MM.1S (cell line): ENCODE data around the gene NTRK2.

ENCODE experiments used
- DNase-seq: peaks from one replicate; pipeline ENCODE4 v3.0.0-alpha.2; 2015
- H2AFZ ChIP-seq: fragments of 300-600 bp; sonication (generic); 2 replicates; pipeline ENCODE4 v1.6.0; 2016; ENCODE audit warnings: antibody characterized with exemption, low read length
- H3F3A ChIP-seq: fragments of 300-600 bp; sonication (generic); 2 replicates; pipeline ENCODE4 v1.6.1; 2016; ENCODE audit warnings: mild to moderate bottlenecking, antibody characterized with exemption, low read length, moderate library complexity, mixed read lengths; ENCODE audit not compliant: insufficient read depth
- H3K27ac ChIP-seq: fragments of 300-600 bp; sonication (generic); 2 replicates; pipeline ENCODE4 v1.5.1; 2016; ENCODE audit warnings: mild to moderate bottlenecking, low read length
- H3K27me3 ChIP-seq: fragments of 300-600 bp; sonication (generic); replicated peaks from 2 replicates; pipeline ENCODE4 v1.6.0; 2016; ENCODE audit warnings: low read length; ENCODE audit not compliant: insufficient read depth
- H3K36me3 ChIP-seq: fragments of 300-600 bp; sonication (generic); replicated peaks from 2 replicates; pipeline ENCODE4 v1.6.1; 2016; ENCODE audit warnings: mild to moderate bottlenecking, low read length, mixed read lengths; ENCODE audit not compliant: insufficient read depth
- H3K4me1 ChIP-seq: fragments of 300-600 bp; sonication (generic); 2 replicates; pipeline ENCODE4 v1.6.1; 2016; ENCODE audit warnings: low read length, mixed read lengths
- H3K4me2 ChIP-seq: fragments of 300-600 bp; sonication (generic); 2 replicates; pipeline ENCODE4 v1.6.0; 2016; ENCODE audit warnings: low read depth, low read length
- H3K4me3 ChIP-seq: fragments of 300-600 bp; sonication (generic); 2 replicates; pipeline ENCODE4 v1.5.1; 2016; ENCODE audit warnings: low read length, mixed read lengths
- H3K79me2 ChIP-seq: fragments of 300-600 bp; sonication (generic); 2 replicates; pipeline ENCODE4 v1.6.1; 2016; ENCODE audit warnings: mixed run types, low read length, mixed read lengths
- H3K9ac ChIP-seq: fragments of 300-600 bp; sonication (generic); 2 replicates; pipeline ENCODE4 v1.6.1; 2016; ENCODE audit warnings: low read length, mixed read lengths
- H3K9me2 ChIP-seq: fragments of 300-600 bp; sonication (generic); replicated peaks from 2 replicates; pipeline ENCODE4 v1.6.1; 2016; ENCODE audit warnings: mild to moderate bottlenecking, low read length, mixed read lengths; ENCODE audit not compliant: insufficient read depth
- H3K9me3 ChIP-seq: fragments of 300-600 bp; sonication (generic); replicated peaks from 2 replicates; pipeline ENCODE4 v1.6.1; 2016; ENCODE audit warnings: mild to moderate bottlenecking, low read length, mixed read lengths; ENCODE audit not compliant: insufficient read depth
- H4K20me1 ChIP-seq: fragments of 300-600 bp; sonication (generic); 2 replicates; pipeline ENCODE4 v1.6.1; 2016; ENCODE audit warnings: mild to moderate bottlenecking, low read length, moderate library complexity, mixed read lengths; ENCODE audit not compliant: insufficient read depth
- EZH2 ChIP-seq: fragments of 300-600 bp; sonication (generic); optimal IDR thresholded peaks from 2 replicates; pipeline ENCODE3; 2017; ENCODE audit warnings: low read depth, mild to moderate bottlenecking, antibody characterized with exemption, low read length, mixed read lengths
- EZH2phosphoT487 ChIP-seq: fragments of 300-600 bp; sonication (generic); IDR thresholded peaks from 2 replicates; pipeline ENCODE4 v1.6.1; 2018; ENCODE audit warnings: antibody characterized with exemption, low read length
- TF ChIP-seq, protein P1 (sequence below): fragments of 300-600 bp; sonication (generic); IDR thresholded peaks from 2 replicates; pipeline ENCODE4 v1.5.1; 2016; ENCODE audit warnings: antibody characterized with exemption, low read length, mixed read lengths

NTRK2 gene

DNA sequence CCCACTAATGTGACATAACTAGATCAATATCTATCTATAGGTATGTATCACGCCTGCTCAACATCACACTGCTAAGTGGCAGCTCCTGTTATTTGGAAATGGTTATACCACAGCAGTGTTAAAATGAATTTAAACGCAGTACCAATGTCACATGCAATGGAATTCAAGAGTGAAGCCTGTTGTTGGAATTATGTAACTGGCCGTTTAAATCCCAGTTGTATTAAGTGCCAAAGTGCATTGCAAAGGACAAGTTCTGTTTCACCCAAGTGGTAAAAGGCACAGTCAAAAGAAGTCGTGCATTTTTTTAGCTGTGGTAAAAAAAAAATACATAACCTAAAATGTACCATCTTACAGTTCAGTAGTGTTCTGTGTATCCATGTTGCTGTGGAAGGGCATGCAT, 4.3 kb downstream of the NTRK2 start:
- Histone ChIP-seq H3K36me3 (no peaks in the 10 kb centered on the region), H3K4me1 (no peaks in the 10 kb centered on the region), H3K9me2 (no peaks in the 10 kb centered on the region), H4K20me1 (no peaks in the 10 kb centered on the region), H3K4me3 (no peak overlapping the region), H2AFZ (no peak overlapping the region), H3F3A (no peaks in the 10 kb centered on the region; the same call in 1 of the 2 replicates), H3K9ac (no peak overlapping the region), H3K79me2 (no peaks in the 10 kb centered on the region), H3K27me3 (0 out of 2 replicates have a peak, but pooled peaks cover 8% of the 10 kb centered on the region), H3K9me3 (no peaks in the 10 kb centered on the region), H3K27ac (no peak overlapping the region), H3K4me2 (no peak overlapping the region)
- TF ChIP-seq EZH2phosphoT487, result no peak
- no peak for TF ChIP-seq EZH2
- TF ChIP-seq, protein P1, sequence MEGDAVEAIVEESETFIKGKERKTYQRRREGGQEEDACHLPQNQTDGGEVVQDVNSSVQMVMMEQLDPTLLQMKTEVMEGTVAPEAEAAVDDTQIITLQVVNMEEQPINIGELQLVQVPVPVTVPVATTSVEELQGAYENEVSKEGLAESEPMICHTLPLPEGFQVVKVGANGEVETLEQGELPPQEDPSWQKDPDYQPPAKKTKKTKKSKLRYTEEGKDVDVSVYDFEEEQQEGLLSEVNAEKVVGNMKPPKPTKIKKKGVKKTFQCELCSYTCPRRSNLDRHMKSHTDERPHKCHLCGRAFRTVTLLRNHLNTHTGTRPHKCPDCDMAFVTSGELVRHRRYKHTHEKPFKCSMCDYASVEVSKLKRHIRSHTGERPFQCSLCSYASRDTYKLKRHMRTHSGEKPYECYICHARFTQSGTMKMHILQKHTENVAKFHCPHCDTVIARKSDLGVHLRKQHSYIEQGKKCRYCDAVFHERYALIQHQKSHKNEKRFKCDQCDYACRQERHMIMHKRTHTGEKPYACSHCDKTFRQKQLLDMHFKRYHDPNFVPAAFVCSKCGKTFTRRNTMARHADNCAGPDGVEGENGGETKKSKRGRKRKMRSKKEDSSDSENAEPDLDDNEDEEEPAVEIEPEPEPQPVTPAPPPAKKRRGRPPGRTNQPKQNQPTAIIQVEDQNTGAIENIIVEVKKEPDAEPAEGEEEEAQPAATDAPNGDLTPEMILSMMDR, result no peak
- DNase-seq, result no peak

DNA sequence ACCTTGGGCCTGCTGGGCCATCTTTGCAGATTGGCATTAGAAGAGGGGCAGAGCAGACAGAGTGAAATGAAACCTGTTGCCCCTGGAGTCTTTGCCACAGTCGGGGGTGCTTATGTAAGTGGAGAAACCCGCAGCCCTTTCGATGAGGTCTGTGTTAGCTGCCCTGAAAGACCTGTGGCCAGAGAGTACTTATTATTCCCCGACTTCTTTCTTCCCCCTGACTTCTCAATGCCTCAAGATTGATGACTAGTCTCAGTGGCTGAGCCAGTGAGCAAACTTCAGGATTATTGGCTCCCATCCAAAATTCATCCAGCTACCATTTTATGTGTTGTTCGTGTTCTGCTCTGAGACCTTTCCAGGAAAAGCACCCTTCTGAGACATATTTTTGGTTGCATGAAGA, 7.6 kb downstream of the NTRK2 start:
- Histone ChIP-seq H3F3A (no peaks in the 10 kb centered on the region), H3K9me2 (no peaks in the 10 kb centered on the region), H3K27me3 (no peaks in the 10 kb centered on the region), H3K27ac (no peak overlapping the region), H3K9me3 (no peaks in the 10 kb centered on the region), H3K4me1 (no peaks in the 10 kb centered on the region), H3K4me2 (no peak overlapping the region), H3K79me2 (no peaks in the 10 kb centered on the region), H3K36me3 (no peaks in the 10 kb centered on the region), H3K4me3 (no peak overlapping the region), H4K20me1 (no peaks in the 10 kb centered on the region), H3K9ac (no peak overlapping the region), H2AFZ (no peak overlapping the region)
- TF ChIP-seq EZH2phosphoT487, result no peak
- no peak for TF ChIP-seq EZH2
- TF ChIP-seq, protein P1, result no peak
- DNase-seq, result no peak

DNA sequence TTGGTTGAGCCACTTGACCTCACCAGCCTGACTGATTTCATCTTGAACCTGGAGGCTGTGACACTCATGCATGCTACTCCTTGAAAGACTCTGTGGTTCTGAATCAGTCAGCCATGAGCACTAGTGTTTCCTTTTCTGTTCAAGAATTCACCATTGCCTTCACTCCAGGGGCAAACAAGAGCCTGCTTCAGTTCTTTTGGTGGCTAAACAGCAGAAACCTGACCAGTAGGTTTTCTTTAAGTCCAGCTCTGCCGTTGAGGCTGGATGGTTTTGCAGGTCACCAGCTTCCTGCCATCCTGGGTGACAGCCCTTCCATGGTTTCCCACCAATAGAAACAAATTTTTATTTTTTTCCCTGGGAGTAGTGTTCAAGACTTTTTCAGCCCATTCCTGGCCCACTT, 10.0 kb downstream of the NTRK2 start:
- H3K27me3 ChIP-seq, result no peaks in the 10 kb centered on the region
- TF ChIP-seq EZH2phosphoT487 (no peak), EZH2 (no peak)
- TF ChIP-seq, protein P1, result no peak
- no peaks in the 10 kb centered on the region for H3K4me1 ChIP-seq
- H3F3A ChIP-seq, result no peaks in the 10 kb centered on the region
- no peak overlapping the region for H3K9ac ChIP-seq
- H2AFZ ChIP-seq, result no peak overlapping the region
- no peaks in the 10 kb centered on the region for H4K20me1 ChIP-seq
- H3K79me2 ChIP-seq, result no peaks in the 10 kb centered on the region
- H3K4me3 ChIP-seq, result no peak overlapping the region
- H3K36me3 ChIP-seq, result no peaks in the 10 kb centered on the region
- H3K4me2 ChIP-seq, result no peak overlapping the region
- no peak for DNase-seq
- no peaks in the 10 kb centered on the region for H3K9me3 ChIP-seq
- no peaks in the 10 kb centered on the region for H3K9me2 ChIP-seq
- no peak overlapping the region for H3K27ac ChIP-seq
